Karpas-422 (cell line): ENCODE data around the gene UBE2J1. TPM values are rescaled to one million over a fixed set of nuclear protein-coding genes. Genes with fewer than 3 reads are reported as not detected.

Source experiments
- DNase-seq: peaks from one replicate; pipeline ENCODE4 v3.0.0-alpha.2; 2015
- H2AFZ ChIP-seq: fragments of 200-600 bp; sonication (generic); 2 replicates; pipeline ENCODE4 v1.6.1; 2014; ENCODE audit warnings: antibody characterized with exemption, low read length, mixed read lengths
- H3K27ac ChIP-seq: fragments of 200-600 bp; sonication (generic); 2 replicates; pipeline ENCODE4 v1.5.1; 2014; ENCODE audit warnings: mild to moderate bottlenecking, low read length, moderate library complexity
- H3K27me3 ChIP-seq: fragments of 200-600 bp; sonication (generic); 2 replicates; pipeline ENCODE4 v1.6.1; 2014; ENCODE audit warnings: low read length, mixed read lengths
- H3K36me3 ChIP-seq: fragments of 200-600 bp; sonication (generic); 2 replicates; pipeline ENCODE4 v1.6.1; 2014; ENCODE audit warnings: low read length, mixed read lengths; ENCODE audit not compliant: insufficient read depth
- H3K4me1 ChIP-seq: fragments of 200-600 bp; sonication (generic); 2 replicates; pipeline ENCODE4 v1.6.1; 2014; ENCODE audit warnings: mild to moderate bottlenecking, low read length, mixed read lengths
- H3K4me2 ChIP-seq: fragments of 200-600 bp; sonication (generic); 2 replicates; pipeline ENCODE4 v1.6.1; 2014; ENCODE audit warnings: low read length, low read depth, mild to moderate bottlenecking; ENCODE audit not compliant: poor library complexity, severe bottlenecking
- H3K4me3 ChIP-seq: fragments of 200-600 bp; sonication (generic); 2 replicates; pipeline ENCODE4 v1.5.1; 2014; ENCODE audit warnings: mild to moderate bottlenecking, antibody characterized with exemption, low read length, mixed read lengths
- H3K79me2 ChIP-seq: fragments of 200-600 bp; sonication (generic); 2 replicates; pipeline ENCODE4 v1.6.1; 2014; ENCODE audit warnings: mild to moderate bottlenecking, low read length, mixed read lengths
- H3K9ac ChIP-seq: fragments of 200-600 bp; sonication (generic); 2 replicates; pipeline ENCODE4 v1.6.0; 2014; ENCODE audit warnings: low read length
- H3K9me2 ChIP-seq: fragments of 200-600 bp; sonication (generic), shearing (Covaris generic); replicated peaks from 2 replicates; pipeline ENCODE4 v1.6.0; 2014; ENCODE audit warnings: mild to moderate bottlenecking, low read length, moderate library complexity; ENCODE audit not compliant: insufficient read depth
- H3K9me3 ChIP-seq: fragments of 300-700, 200-600 bp; sonication (generic); 2 replicates; pipeline ENCODE4 v1.6.1; 2014; ENCODE audit warnings: low read length, mixed read lengths
- H4K20me1 ChIP-seq: fragments of 200-600 bp; sonication (generic); 2 replicates; pipeline ENCODE4 v1.6.1; 2014; ENCODE audit warnings: mild to moderate bottlenecking, antibody characterized with exemption, low read length, low read depth; ENCODE audit not compliant: insufficient read depth
- total RNA-seq: library from RNA; depleted of rRNA; stranded (reverse); fragments of >200 nt; shearing (Covaris generic); gene quantifications from 2 replicates; pipeline ENCODE4 v1.2.3, GENCODE V29; 2014; ENCODE audit warnings: low replicate concordance

The UBE2J1 gene
- total RNA-seq, 1 experiment from 2014 or later, result 48.0 TPM

- Histone ChIP-seq H4K20me1 (0 out of 2 replicates have a peak, but pooled peaks cover 3% of the 10 kb centered on the region), H3K27ac (no peak overlapping the region), H3K4me3 (peak overlapping the region; percentile 38; the same call in 1 of the 2 replicates), H3K79me2 (no peaks in the 10 kb centered on the region), H3K9me3 (no peaks in the 10 kb centered on the region), H3K9me2 (no peaks in the 10 kb centered on the region), H2AFZ (no peak overlapping the region), H3K4me1 (peaks cover 38% of the 10 kb centered on the region), H3K27me3 (no peaks in the 10 kb centered on the region), H3K36me3 (no peaks in the 10 kb centered on the region), H3K9ac (no peak overlapping the region), H3K4me2 (peak overlapping the region; percentile 70)
- peak; percentile 85 for DNase-seq
Observed at GRCh38 chr6:89387516-89388201, 35.1 kb upstream of the UBE2J1 start.

- Histone ChIP-seq H3K36me3 (no peaks in the 10 kb centered on the region), H4K20me1 (0 out of 2 replicates have a peak, but pooled peaks cover 3% of the 10 kb centered on the region), H3K9me2 (no peaks in the 10 kb centered on the region), H3K9me3 (no peaks in the 10 kb centered on the region), H3K4me2 (peak overlapping the region; percentile 70), H2AFZ (no peak overlapping the region), H3K9ac (no peak overlapping the region), H3K27me3 (no peaks in the 10 kb centered on the region), H3K79me2 (no peaks in the 10 kb centered on the region), H3K4me1 (peaks cover 38% of the 10 kb centered on the region), H3K27ac (no peak overlapping the region), H3K4me3 (peak overlapping the region; percentile 38; the same call in 1 of the 2 replicates)
- DNase-seq, result peak; percentile 38
Observed at GRCh38 chr6:89386917-89387491, 34.5 kb upstream of the UBE2J1 start.

DNA sequence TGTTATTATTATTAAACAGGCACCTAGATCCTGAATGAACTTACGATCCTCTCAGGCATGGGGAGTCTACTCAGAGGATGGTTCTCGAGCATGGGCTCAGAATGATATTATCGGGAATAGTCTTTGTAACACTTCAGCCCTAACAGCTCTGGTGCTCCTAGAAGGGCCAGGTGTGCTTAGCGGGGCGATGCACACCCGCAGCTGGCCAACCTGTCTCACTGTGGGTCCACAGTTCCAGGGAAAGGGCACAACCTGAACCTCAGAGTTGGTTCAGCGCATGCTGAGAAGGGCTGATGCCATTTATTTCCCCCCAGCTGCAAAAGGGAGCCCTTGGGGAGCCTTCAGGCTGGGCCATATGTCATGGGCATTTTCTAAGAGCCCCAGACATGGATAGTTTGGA lies 33.3 kb upstream of the UBE2J1 start:
- Histone ChIP-seq H3K9me3 (no peaks in the 10 kb centered on the region), H3K27ac (no peak overlapping the region), H2AFZ (no peak overlapping the region), H3K36me3 (no peaks in the 10 kb centered on the region), H4K20me1 (0 out of 2 replicates have a peak, but pooled peaks cover 3% of the 10 kb centered on the region), H3K27me3 (no peaks in the 10 kb centered on the region), H3K9ac (no peak overlapping the region), H3K79me2 (no peaks in the 10 kb centered on the region), H3K4me2 (peak overlapping the region; percentile 43), H3K4me3 (no peak overlapping the region), H3K4me1 (peaks cover 38% of the 10 kb centered on the region), H3K9me2 (no peaks in the 10 kb centered on the region)
- peak; percentile 41 for DNase-seq

DNA sequence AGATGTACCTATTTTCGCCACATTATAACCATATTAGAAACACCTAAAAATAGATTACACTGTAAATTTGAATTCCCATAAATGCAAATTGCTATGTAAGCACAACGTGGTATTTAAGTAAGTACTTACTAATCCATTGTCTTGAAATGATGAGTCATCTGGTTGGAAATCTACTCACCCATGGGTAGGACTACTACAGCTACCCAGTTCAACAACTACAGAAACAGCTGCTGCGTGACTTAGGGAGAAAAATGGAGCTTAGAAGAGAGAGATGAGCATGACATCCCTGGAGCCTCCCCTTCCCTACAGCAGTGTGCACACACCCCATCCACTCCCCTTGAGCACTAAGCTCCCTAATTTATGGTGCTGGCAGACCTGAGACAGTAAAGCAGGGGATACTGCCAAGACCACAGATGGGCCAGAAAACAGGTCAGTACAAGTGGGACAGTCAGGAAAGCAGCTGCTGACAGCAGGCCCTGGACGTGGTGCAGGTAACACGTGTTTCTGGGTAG lies 32.7 kb upstream of the UBE2J1 start:
- H2AFZ ChIP-seq, result no peak overlapping the region
- H3K4me1 ChIP-seq, result peaks cover 38% of the 10 kb centered on the region
- no peak overlapping the region for H3K9ac ChIP-seq
- H3K9me2 ChIP-seq, result no peaks in the 10 kb centered on the region
- H3K4me2 ChIP-seq, result peak overlapping the region; percentile 43
- H3K27ac ChIP-seq, result no peak overlapping the region
- H3K79me2 ChIP-seq, result no peaks in the 10 kb centered on the region
- no peak overlapping the region for H3K4me3 ChIP-seq
- H3K36me3 ChIP-seq, result no peaks in the 10 kb centered on the region
- DNase-seq, result peak; percentile 67
- 0 out of 2 replicates have a peak, but pooled peaks cover 3% of the 10 kb centered on the region for H4K20me1 ChIP-seq
- H3K9me3 ChIP-seq, result no peaks in the 10 kb centered on the region
- H3K27me3 ChIP-seq, result no peaks in the 10 kb centered on the region

GRCh38 chr6:89381031-89381430 lies 28.5 kb upstream of the UBE2J1 start:
- Histone ChIP-seq H2AFZ (no peak overlapping the region), H3K4me2 (no peak overlapping the region), H3K4me1 (peaks cover 13% of the 10 kb centered on the region), H3K27me3 (no peaks in the 10 kb centered on the region), H3K9me3 (no peaks in the 10 kb centered on the region), H3K27ac (no peak overlapping the region), H3K36me3 (no peaks in the 10 kb centered on the region), H3K4me3 (no peak overlapping the region), H3K9me2 (no peaks in the 10 kb centered on the region), H3K9ac (no peak overlapping the region), H3K79me2 (no peaks in the 10 kb centered on the region), H4K20me1 (0 out of 2 replicates have a peak, but pooled peaks cover 4% of the 10 kb centered on the region)
- DNase-seq, result no peak

DNA sequence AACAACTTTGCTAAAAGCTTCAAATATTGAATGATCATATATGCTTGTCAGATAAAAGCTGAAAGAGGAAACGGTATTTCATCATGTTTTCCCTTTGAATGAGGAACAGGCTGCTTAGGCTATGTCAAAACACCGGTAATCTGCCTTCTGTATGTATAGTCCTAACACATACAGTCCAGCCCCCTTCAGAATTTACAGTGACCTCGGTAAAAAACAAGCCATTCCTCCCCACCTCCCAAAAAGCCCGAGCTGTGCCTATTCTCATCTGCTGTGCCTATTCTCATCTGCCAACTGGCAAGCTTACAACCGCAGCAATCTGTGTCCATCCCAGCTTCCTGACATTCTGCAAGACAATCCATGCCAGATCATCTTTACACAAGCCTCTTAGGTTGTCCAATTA lies 26.8 kb upstream of the UBE2J1 start:
- Histone ChIP-seq H3K27ac (no peak overlapping the region), H3K36me3 (no peaks in the 10 kb centered on the region), H3K4me3 (no peak overlapping the region), H3K4me1 (no peaks in the 10 kb centered on the region), H3K27me3 (no peaks in the 10 kb centered on the region), H2AFZ (no peak overlapping the region), H3K79me2 (no peaks in the 10 kb centered on the region), H4K20me1 (0 out of 2 replicates have a peak, but pooled peaks cover 5% of the 10 kb centered on the region), H3K9me3 (no peaks in the 10 kb centered on the region), H3K9ac (no peak overlapping the region), H3K4me2 (no peak overlapping the region), H3K9me2 (no peaks in the 10 kb centered on the region)
- DNase-seq, result peak; percentile 47

- Histone ChIP-seq H4K20me1 (0 out of 2 replicates have a peak, but pooled peaks cover 5% of the 10 kb centered on the region), H2AFZ (no peak overlapping the region), H3K4me1 (no peaks in the 10 kb centered on the region)
Observed at GRCh38 chr6:89378628-89379027, 26.1 kb upstream of the UBE2J1 start.

More at GRCh38 chr6:89378628-89379027, 26.1 kb upstream of the UBE2J1 start:
- Histone ChIP-seq H3K27me3 (no peaks in the 10 kb centered on the region), H3K79me2 (no peaks in the 10 kb centered on the region), H3K9me3 (no peaks in the 10 kb centered on the region), H3K27ac (no peak overlapping the region), H3K36me3 (no peaks in the 10 kb centered on the region), H3K4me2 (no peak overlapping the region), H3K9ac (no peak overlapping the region), H3K9me2 (no peaks in the 10 kb centered on the region), H3K4me3 (no peak overlapping the region)
- DNase-seq, result no peak
